WTC11 (cell line): ENCODE data around the gene PACS1. TPM values are rescaled to one million over a fixed set of nuclear protein-coding genes. Genes with fewer than 3 reads are reported as not detected.

Experiments used
- AR ChIP-seq: fragments of 250-450 bp; sonication (Bioruptor Pico); IDR thresholded peaks from 2 replicates; pipeline ENCODE4 v1.9.0; 2021; ENCODE audit warnings: mild to moderate bottlenecking
- ELF4 ChIP-seq: sonication (generic); formaldehyde crosslinking; IDR thresholded peaks from 2 replicates; pipeline ENCODE4 v1.8.1; 2022; ENCODE audit warnings: low read depth, mild to moderate bottlenecking, moderate library complexity, missing genetic modification reagents
- ESRRA ChIP-seq: sonication (generic); formaldehyde crosslinking; IDR thresholded peaks from 2 replicates; pipeline ENCODE4 v1.8.1; 2022; ENCODE audit warnings: mild to moderate bottlenecking, missing genetic modification reagents, borderline replicate concordance
- ETV6 ChIP-seq: sonication (generic); formaldehyde crosslinking; IDR thresholded peaks from 2 replicates; pipeline ENCODE4 v1.8.1; 2022; ENCODE audit warnings: mild to moderate bottlenecking, missing genetic modification reagents
- FOXJ3 ChIP-seq: sonication (generic); formaldehyde crosslinking; IDR thresholded peaks from 2 replicates; pipeline ENCODE4 v1.9.0; 2021; ENCODE audit warnings: missing genetic modification reagents, mild to moderate bottlenecking, borderline replicate concordance
- GRHL2 ChIP-seq: fragments of 250-450 bp; sonication (Bioruptor Pico); IDR thresholded peaks from 2 replicates; pipeline ENCODE4 v1.8.0; 2022; ENCODE audit warnings: mild to moderate bottlenecking, moderate library complexity; ENCODE audit not compliant: insufficient replicate concordance, severe bottlenecking
- JAZF1 ChIP-seq: fragments of 250-450 bp; sonication (Bioruptor Pico); IDR thresholded peaks from 2 replicates; pipeline ENCODE4 v1.9.0; 2021; ENCODE audit warnings: moderate library complexity, mild to moderate bottlenecking, inconsistent platforms
- NR2C2 ChIP-seq: sonication (generic); formaldehyde crosslinking; IDR thresholded peaks from 2 replicates; pipeline ENCODE4 v1.8.0; 2022; ENCODE audit warnings: mild to moderate bottlenecking, missing genetic modification reagents
- NR3C1 ChIP-seq: sonication (generic); formaldehyde crosslinking; conservative IDR thresholded peaks from 2 replicates; pipeline ENCODE4 v1.8.1; 2023; ENCODE audit warnings: low read depth, mild to moderate bottlenecking, missing genetic modification reagents
- PRDM15 ChIP-seq: sonication (generic); formaldehyde crosslinking; IDR thresholded peaks from 2 replicates; pipeline ENCODE4 v1.8.0; 2022; ENCODE audit warnings: missing genetic modification reagents
- PRRX2 ChIP-seq: fragments of 250-450 bp; sonication (Bioruptor Pico); IDR thresholded peaks from 2 replicates; pipeline ENCODE4 v1.8.0; 2021; ENCODE audit warnings: mild to moderate bottlenecking
- RELA ChIP-seq: sonication (generic); formaldehyde crosslinking; IDR thresholded peaks from 2 replicates; pipeline ENCODE4 v1.8.1; 2022; ENCODE audit warnings: missing genetic modification reagents, mild to moderate bottlenecking, borderline replicate concordance
- TCF7 ChIP-seq: sonication (generic); formaldehyde crosslinking; IDR thresholded peaks from 2 replicates; pipeline ENCODE4 v1.8.0; 2022; ENCODE audit warnings: mild to moderate bottlenecking, low read depth, missing genetic modification reagents, moderate library complexity
- TEAD4 ChIP-seq: sonication (generic); formaldehyde crosslinking; IDR thresholded peaks from 2 replicates; pipeline ENCODE4 v1.8.0; 2022; ENCODE audit warnings: mild to moderate bottlenecking, missing genetic modification reagents
- USF2 ChIP-seq: sonication (generic); formaldehyde crosslinking; IDR thresholded peaks from 2 replicates; pipeline ENCODE4 v1.8.1; 2023; ENCODE audit warnings: mild to moderate bottlenecking, missing genetic modification reagents, moderate library complexity
- ZNF138 ChIP-seq: sonication (generic); formaldehyde crosslinking; conservative IDR thresholded peaks from 2 replicates; pipeline ENCODE4 v1.8.1; 2022; ENCODE audit warnings: mild to moderate bottlenecking, moderate library complexity, missing genetic modification reagents
- ZNF232 ChIP-seq: sonication (generic); formaldehyde crosslinking; IDR thresholded peaks from 2 replicates; pipeline ENCODE4 v1.8.0; 2022; ENCODE audit warnings: mild to moderate bottlenecking, missing genetic modification reagents
- ZNF416 ChIP-seq: fragments of 250-450 bp; sonication (Bioruptor Pico); IDR thresholded peaks from 2 replicates; pipeline ENCODE4 v1.9.0; 2021; ENCODE audit warnings: mild to moderate bottlenecking, inconsistent platforms
- total RNA-seq: library from RNA; stranded (reverse); gene quantifications from 3 replicates; pipeline ENCODE4 v1.2.3, GENCODE V29; 2021
- TF ChIP-seq, protein P1 (sequence below): sonication (generic); formaldehyde crosslinking; IDR thresholded peaks from 2 replicates; pipeline ENCODE4 v1.8.1; 2023; ENCODE audit warnings: mild to moderate bottlenecking, missing genetic modification reagents
- TF ChIP-seq, protein P2 (sequence below): sonication (generic); formaldehyde crosslinking; IDR thresholded peaks from 2 replicates; pipeline ENCODE4 v1.8.1; 2022; ENCODE audit warnings: low read depth, missing genetic modification reagents, borderline replicate concordance
- TF ChIP-seq, protein P3 (sequence below): sonication (generic); formaldehyde crosslinking; IDR thresholded peaks from 2 replicates; pipeline ENCODE4 v1.8.0; 2023; ENCODE audit warnings: missing genetic modification reagents
- TF ChIP-seq, protein P4 (sequence below): sonication (generic); formaldehyde crosslinking; IDR thresholded peaks from 2 replicates; pipeline ENCODE4 v1.8.1; 2023; ENCODE audit warnings: mild to moderate bottlenecking, missing genetic modification reagents, borderline replicate concordance
- TF ChIP-seq, protein P5 (sequence below): sonication (generic); formaldehyde crosslinking; IDR thresholded peaks from 2 replicates; pipeline ENCODE4 v1.8.1; 2023; ENCODE audit warnings: mild to moderate bottlenecking, missing genetic modification reagents, moderate library complexity

PACS1 gene
- total RNA-seq, 1 experiment from 2014 or later: 34.8 TPM

GRCh38 chr11:66048547-66049323 lies 21.3 kb upstream of the PACS1 start, which contains the start of gene GAL3ST3 (continued):
- TF ChIP-seq PRDM15 (no peak), JAZF1 (CRISPR knock-in tag) (no peak), RELA (CRISPR knock-in tag) (no peak), NR2C2 (CRISPR knock-in tag) (no peak), ZNF138 (CRISPR knock-in tag) (no peak), ZNF416 (CRISPR knock-in tag) (no peak), PRRX2 (CRISPR knock-in tag) (no peak), TEAD4 (CRISPR knock-in tag) (no peak), ETV6 (CRISPR knock-in tag) (no peak), AR (CRISPR knock-in tag) (no peak), TCF7 (no peak), ELF4 (no peak), ESRRA (CRISPR knock-in tag) (no peak), GRHL2 (CRISPR knock-in tag) (no peak), NR3C1 (CRISPR knock-in tag) (no peak), ZNF232 (CRISPR knock-in tag) (no peak), FOXJ3 (CRISPR knock-in tag) (no peak), USF2 (CRISPR knock-in tag) (peak; percentile 39; the same call in 1 of the 2 replicates)
- TF ChIP-seq, protein P1, sequence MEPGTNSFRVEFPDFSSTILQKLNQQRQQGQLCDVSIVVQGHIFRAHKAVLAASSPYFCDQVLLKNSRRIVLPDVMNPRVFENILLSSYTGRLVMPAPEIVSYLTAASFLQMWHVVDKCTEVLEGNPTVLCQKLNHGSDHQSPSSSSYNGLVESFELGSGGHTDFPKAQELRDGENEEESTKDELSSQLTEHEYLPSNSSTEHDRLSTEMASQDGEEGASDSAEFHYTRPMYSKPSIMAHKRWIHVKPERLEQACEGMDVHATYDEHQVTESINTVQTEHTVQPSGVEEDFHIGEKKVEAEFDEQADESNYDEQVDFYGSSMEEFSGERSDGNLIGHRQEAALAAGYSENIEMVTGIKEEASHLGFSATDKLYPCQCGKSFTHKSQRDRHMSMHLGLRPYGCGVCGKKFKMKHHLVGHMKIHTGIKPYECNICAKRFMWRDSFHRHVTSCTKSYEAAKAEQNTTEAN (CRISPR knock-in tag): peak; percentile 63; the same call in 1 of the 2 replicates
- TF ChIP-seq, protein P2, sequence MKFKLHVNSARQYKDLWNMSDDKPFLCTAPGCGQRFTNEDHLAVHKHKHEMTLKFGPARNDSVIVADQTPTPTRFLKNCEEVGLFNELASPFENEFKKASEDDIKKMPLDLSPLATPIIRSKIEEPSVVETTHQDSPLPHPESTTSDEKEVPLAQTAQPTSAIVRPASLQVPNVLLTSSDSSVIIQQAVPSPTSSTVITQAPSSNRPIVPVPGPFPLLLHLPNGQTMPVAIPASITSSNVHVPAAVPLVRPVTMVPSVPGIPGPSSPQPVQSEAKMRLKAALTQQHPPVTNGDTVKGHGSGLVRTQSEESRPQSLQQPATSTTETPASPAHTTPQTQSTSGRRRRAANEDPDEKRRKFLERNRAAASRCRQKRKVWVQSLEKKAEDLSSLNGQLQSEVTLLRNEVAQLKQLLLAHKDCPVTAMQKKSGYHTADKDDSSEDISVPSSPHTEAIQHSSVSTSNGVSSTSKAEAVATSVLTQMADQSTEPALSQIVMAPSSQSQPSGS (CRISPR knock-in tag): no peak
- TF ChIP-seq, protein P3, sequence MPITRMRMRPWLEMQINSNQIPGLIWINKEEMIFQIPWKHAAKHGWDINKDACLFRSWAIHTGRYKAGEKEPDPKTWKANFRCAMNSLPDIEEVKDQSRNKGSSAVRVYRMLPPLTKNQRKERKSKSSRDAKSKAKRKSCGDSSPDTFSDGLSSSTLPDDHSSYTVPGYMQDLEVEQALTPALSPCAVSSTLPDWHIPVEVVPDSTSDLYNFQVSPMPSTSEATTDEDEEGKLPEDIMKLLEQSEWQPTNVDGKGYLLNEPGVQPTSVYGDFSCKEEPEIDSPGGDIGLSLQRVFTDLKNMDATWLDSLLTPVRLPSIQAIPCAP (CRISPR knock-in tag): no peak
- TF ChIP-seq, protein P4, sequence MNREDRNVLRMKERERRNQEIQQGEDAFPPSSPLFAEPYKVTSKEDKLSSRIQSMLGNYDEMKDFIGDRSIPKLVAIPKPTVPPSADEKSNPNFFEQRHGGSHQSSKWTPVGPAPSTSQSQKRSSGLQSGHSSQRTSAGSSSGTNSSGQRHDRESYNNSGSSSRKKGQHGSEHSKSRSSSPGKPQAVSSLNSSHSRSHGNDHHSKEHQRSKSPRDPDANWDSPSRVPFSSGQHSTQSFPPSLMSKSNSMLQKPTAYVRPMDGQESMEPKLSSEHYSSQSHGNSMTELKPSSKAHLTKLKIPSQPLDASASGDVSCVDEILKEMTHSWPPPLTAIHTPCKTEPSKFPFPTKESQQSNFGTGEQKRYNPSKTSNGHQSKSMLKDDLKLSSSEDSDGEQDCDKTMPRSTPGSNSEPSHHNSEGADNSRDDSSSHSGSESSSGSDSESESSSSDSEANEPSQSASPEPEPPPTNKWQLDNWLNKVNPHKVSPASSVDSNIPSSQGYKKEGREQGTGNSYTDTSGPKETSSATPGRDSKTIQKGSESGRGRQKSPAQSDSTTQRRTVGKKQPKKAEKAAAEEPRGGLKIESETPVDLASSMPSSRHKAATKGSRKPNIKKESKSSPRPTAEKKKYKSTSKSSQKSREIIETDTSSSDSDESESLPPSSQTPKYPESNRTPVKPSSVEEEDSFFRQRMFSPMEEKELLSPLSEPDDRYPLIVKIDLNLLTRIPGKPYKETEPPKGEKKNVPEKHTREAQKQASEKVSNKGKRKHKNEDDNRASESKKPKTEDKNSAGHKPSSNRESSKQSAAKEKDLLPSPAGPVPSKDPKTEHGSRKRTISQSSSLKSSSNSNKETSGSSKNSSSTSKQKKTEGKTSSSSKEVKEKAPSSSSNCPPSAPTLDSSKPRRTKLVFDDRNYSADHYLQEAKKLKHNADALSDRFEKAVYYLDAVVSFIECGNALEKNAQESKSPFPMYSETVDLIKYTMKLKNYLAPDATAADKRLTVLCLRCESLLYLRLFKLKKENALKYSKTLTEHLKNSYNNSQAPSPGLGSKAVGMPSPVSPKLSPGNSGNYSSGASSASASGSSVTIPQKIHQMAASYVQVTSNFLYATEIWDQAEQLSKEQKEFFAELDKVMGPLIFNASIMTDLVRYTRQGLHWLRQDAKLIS (CRISPR knock-in tag): no peak; the same call in 1 of the 2 replicates
- TF ChIP-seq, protein P5, sequence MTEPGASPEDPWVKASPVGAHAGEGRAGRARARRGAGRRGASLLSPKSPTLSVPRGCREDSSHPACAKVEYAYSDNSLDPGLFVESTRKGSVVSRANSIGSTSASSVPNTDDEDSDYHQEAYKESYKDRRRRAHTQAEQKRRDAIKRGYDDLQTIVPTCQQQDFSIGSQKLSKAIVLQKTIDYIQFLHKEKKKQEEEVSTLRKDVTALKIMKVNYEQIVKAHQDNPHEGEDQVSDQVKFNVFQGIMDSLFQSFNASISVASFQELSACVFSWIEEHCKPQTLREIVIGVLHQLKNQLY (CRISPR knock-in tag): no peak
